ENCODE data around the gene GCGR.

Gene GCGR

GRCh38 chr17:81821603-81822311 is 17.8 kb downstream of the GCGR start:
- H3K79me2 ChIP-seq (ENCODE audit: insufficient read depth, low read length) = no peaks in the 10 kb centered on the region
- no peak overlapping the region for H3K27ac ChIP-seq (ENCODE audit: low read depth, low read length)
- no peak overlapping the region for H2AFZ ChIP-seq (ENCODE audit: low read depth, low read length, severe bottlenecking)
- H4K20me1 ChIP-seq (ENCODE audit: low read depth, low read length) = no peaks in the 10 kb centered on the region
- H3F3A ChIP-seq (ENCODE audit: insufficient read depth) = no peaks in the 10 kb centered on the region
- peak; percentile 16 for TF ChIP-seq CTCF (IDR thresholded peaks at IDR 0.05; ENCODE audit: insufficient read depth, low read length, poor library complexity, severe bottlenecking)
- no peak for TF ChIP-seq EZH2phosphoT487 (conservative IDR thresholded peaks at IDR 0.05; ENCODE audit: low read length)
- H3K9me2 ChIP-seq (replicated peaks; ENCODE audit: insufficient read depth, low read length) = no peaks in the 10 kb centered on the region
- no peak overlapping the region for H3K4me3 ChIP-seq (ENCODE audit: insufficient read depth, low read length, poor library complexity, severe bottlenecking)
- no peaks in the 10 kb centered on the region for H3K36me3 ChIP-seq (ENCODE audit: low read length)
- H3K4me2 ChIP-seq (ENCODE audit: low read depth, low read length, poor library complexity, severe bottlenecking) = no peak overlapping the region
- H3K9me3 ChIP-seq (ENCODE audit: insufficient read depth, low read length) = no peaks in the 10 kb centered on the region
- no peak overlapping the region for H3K9ac ChIP-seq (ENCODE audit: low read length)
- H3K27me3 ChIP-seq (ENCODE audit: low read length) = no peaks in the 10 kb centered on the region

GRCh38 chr17:81822312-81822637 is 18.3 kb downstream of the GCGR start:
- H4K20me1 ChIP-seq (ENCODE audit: low read depth, low read length) = no peaks in the 10 kb centered on the region
- no peaks in the 10 kb centered on the region for H3K9me3 ChIP-seq (ENCODE audit: insufficient read depth, low read length)
- no peak overlapping the region for H3K9ac ChIP-seq (ENCODE audit: low read length)
- H3K27me3 ChIP-seq (ENCODE audit: low read length) = no peaks in the 10 kb centered on the region
- H2AFZ ChIP-seq (ENCODE audit: low read depth, low read length, severe bottlenecking) = no peak overlapping the region
- no peak overlapping the region for H3K27ac ChIP-seq (ENCODE audit: low read depth, low read length)
- no peak for TF ChIP-seq CTCF (IDR thresholded peaks at IDR 0.05; ENCODE audit: insufficient read depth, low read length, poor library complexity, severe bottlenecking)
- no peak for TF ChIP-seq EZH2phosphoT487 (conservative IDR thresholded peaks at IDR 0.05; ENCODE audit: low read length)
- no peak overlapping the region for H3K4me2 ChIP-seq (ENCODE audit: low read depth, low read length, poor library complexity, severe bottlenecking)
- H3K79me2 ChIP-seq (ENCODE audit: insufficient read depth, low read length) = no peaks in the 10 kb centered on the region
- H3K9me2 ChIP-seq (replicated peaks; ENCODE audit: insufficient read depth, low read length) = no peaks in the 10 kb centered on the region
- no peaks in the 10 kb centered on the region for H3K36me3 ChIP-seq (ENCODE audit: low read length)
- H3K4me3 ChIP-seq (ENCODE audit: insufficient read depth, low read length, poor library complexity, severe bottlenecking) = no peak overlapping the region
- no peaks in the 10 kb centered on the region for H3F3A ChIP-seq (ENCODE audit: insufficient read depth)

- Histone ChIP-seq H3K36me3 (ENCODE audit: low read length) (no peaks in the 10 kb centered on the region), H3K9ac (ENCODE audit: low read length) (no peak overlapping the region), H4K20me1 (ENCODE audit: low read depth, low read length) (no peaks in the 10 kb centered on the region), H2AFZ (ENCODE audit: low read depth, low read length, severe bottlenecking) (no peak overlapping the region), H3K9me3 (ENCODE audit: insufficient read depth, low read length) (no peaks in the 10 kb centered on the region), H3K4me2 (ENCODE audit: low read depth, low read length, poor library complexity, severe bottlenecking) (no peak overlapping the region), H3K9me2 (replicated peaks; ENCODE audit: insufficient read depth, low read length) (no peaks in the 10 kb centered on the region), H3K4me3 (ENCODE audit: insufficient read depth, low read length, poor library complexity, severe bottlenecking) (no peak overlapping the region), H3F3A (ENCODE audit: insufficient read depth) (no peaks in the 10 kb centered on the region), H3K27ac (ENCODE audit: low read depth, low read length) (no peak overlapping the region), H3K27me3 (ENCODE audit: low read length) (no peaks in the 10 kb centered on the region), H3K79me2 (ENCODE audit: insufficient read depth, low read length) (no peaks in the 10 kb centered on the region)
- TF ChIP-seq CTCF (IDR thresholded peaks at IDR 0.05; ENCODE audit: insufficient read depth, low read length, poor library complexity, severe bottlenecking) (no peak), EZH2phosphoT487 (conservative IDR thresholded peaks at IDR 0.05; ENCODE audit: low read length) (no peak)
Observed at GRCh38 chr17:81822996-81823819, 19.3 kb downstream of the GCGR start.

Data from SU-DHL-6 (cell line).